KOPT-K1 (cell line): ENCODE data around the gene IRGC.

Source experiments
- H3K27ac ChIP-seq: fragments of 200-600 bp; sonication (generic); 2 replicates; pipeline ENCODE4 v1.5.1; 2016; ENCODE audit warnings: antibody characterized with exemption, mild to moderate bottlenecking, low read depth, low read length; ENCODE audit not compliant: poor library complexity, severe bottlenecking
- H3K36me3 ChIP-seq: fragments of 200-600 bp; sonication (generic); 2 replicates; pipeline ENCODE4 v1.5.1; 2017; ENCODE audit warnings: antibody characterized with exemption, mild to moderate bottlenecking, low read length, moderate library complexity; ENCODE audit not compliant: insufficient read depth
- H3K9me3 ChIP-seq: fragments of 200-600 bp; sonication (generic); 2 replicates; pipeline ENCODE4 v1.5.1; 2017; ENCODE audit warnings: antibody characterized with exemption, low read length, mild to moderate bottlenecking; ENCODE audit not compliant: insufficient read depth, poor library complexity, severe bottlenecking

Gene IRGC

DNA sequence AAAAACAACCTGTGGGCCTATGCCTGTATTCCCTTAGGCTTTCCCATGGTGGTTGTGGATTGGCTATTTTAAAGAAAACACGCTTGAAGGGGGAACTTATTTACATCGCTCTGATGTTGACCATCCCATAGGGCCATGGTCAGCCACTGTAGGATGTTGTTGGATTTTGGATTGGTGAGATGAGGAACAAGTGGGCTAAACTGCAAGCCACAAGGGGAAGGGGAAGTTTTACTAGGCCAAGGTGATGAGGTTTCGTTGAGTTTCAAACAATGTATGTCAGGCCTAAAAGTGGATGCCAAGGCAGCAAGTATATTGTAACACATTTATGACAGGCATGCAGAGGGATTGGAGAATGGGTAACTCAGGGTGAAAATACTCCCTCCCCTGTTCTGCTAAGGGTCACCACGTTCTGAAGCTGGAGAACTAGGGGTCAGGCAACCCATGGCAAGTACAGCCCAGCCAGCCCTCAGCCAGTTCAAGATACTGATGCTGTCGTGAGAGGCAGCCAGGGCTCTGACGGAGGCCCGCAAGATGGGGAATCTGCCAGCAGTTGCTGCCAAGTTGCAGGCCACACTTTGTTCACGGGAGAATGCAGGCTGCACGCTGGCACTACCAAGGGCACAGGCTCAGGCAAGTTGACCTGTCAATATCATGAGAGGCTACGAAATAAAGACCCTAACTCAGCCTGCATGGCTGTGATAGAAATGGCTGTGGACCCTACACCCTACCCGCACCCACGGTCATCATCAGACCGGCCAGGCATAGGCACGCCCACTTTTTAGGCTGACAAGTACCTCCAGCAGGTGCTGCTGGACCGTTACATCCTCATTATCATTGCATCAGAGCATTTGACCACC, 11.1 kb downstream of the IRGC start:
- Histone ChIP-seq H3K9me3 (no peaks in the 10 kb centered on the region), H3K27ac (no peak overlapping the region), H3K36me3 (peaks cover 43% of the 10 kb centered on the region)

DNA sequence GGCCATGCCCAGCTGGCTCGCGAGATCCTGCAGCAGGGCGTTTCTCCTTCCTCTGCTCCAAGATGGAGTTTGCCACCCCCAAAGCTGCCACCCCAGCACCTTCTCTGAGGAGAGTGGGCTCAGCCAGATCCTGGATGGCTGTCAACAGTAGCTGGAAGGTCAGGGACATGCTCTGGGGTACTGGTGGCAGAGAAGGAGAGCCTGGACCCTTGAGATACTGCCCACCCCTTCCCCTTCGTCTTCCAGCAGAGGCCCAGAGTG, 11.6 kb downstream of the IRGC start:
- Histone ChIP-seq H3K9me3 (no peaks in the 10 kb centered on the region), H3K36me3 (peaks cover 48% of the 10 kb centered on the region), H3K27ac (no peak overlapping the region)

DNA sequence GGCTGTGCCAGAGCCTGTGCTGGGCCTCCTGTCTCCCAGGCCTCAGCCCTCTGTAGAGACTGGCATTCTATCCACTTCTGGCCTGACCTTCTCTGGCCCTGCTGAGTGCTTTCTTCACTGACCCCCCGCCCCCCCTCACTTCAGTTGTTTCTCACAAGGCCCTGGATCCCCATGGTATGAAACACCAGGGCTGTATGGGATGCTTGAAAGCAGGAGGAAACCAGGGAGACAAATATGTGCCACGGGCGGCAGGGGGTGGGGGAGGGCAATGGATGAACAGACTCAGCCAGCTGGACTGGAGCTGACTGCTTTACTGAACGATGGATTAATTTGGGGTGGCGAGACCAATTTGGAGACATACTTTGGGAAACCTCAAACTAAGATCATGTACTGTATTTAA, 14.0 kb downstream of the IRGC start:
- H3K9me3 ChIP-seq: no peaks in the 10 kb centered on the region
- H3K27ac ChIP-seq: no peak overlapping the region
- peaks cover 72% of the 10 kb centered on the region for H3K36me3 ChIP-seq

DNA sequence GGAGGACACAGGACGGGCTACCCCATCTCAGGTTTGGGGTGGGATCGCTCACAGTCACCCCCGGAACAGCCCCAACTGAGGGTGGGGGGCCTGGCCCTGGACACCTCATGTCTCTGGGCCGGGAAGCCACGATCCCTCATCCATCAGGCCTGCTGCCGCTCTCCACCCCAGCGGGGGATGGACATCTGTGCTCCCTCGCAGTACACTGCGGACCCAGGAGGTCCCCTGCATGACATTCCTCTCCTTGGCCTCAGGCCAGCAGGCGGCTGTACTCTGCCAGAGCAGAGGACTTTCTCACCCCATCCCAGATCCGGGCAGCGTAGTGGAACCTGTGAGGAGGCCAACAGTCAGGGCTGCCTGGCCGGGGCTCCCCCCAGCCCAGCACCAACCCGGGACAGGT, 15.5 kb downstream of the IRGC start:
- Histone ChIP-seq H3K27ac (no peak overlapping the region), H3K9me3 (no peaks in the 10 kb centered on the region), H3K36me3 (peaks cover 86% of the 10 kb centered on the region)

DNA sequence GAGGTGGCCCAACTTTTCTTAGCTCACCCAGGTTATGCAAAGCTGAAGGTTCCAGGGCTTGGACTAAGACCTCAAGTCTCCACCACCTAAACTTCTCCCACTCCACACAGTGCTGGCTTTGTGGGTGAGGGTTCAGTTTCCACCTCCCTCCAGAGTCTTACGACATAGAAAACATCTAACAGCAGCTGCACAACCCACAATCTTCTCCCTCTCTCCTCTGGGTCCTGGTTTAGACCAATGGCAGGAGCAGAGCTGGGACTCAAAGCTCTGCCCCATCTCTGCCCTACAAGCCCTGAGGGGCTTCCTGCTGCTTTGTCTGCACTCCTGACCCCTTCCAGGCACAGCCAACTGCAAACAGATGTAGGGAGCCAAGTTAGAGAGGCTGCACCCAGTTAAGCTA, 16.0 kb downstream of the IRGC start:
- Histone ChIP-seq H3K27ac (no peak overlapping the region), H3K36me3 (peaks cover 91% of the 10 kb centered on the region), H3K9me3 (no peaks in the 10 kb centered on the region)

DNA sequence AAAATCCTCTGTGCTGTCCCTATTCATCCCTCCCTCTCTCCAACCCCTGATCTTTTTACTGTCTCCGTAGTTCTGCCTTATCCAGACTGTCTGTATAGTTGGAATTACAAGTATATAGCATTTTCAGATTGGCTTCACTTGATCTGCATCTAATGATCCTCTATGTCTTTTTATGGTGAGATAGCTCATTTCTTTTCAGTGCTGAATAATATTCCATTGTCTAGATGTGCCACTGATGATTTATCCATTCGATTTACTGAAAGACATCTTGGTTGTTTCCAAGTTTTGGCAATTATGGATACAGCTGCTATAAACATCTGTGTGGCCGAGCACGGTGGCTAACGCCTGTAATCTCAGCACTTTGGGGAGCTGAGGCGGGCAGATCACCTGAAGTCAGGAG, 19.1 kb downstream of the IRGC start:
- no peaks in the 10 kb centered on the region for H3K9me3 ChIP-seq
- H3K36me3 ChIP-seq: peaks cover 99% of the 10 kb centered on the region
- H3K27ac ChIP-seq: no peak overlapping the region

DNA sequence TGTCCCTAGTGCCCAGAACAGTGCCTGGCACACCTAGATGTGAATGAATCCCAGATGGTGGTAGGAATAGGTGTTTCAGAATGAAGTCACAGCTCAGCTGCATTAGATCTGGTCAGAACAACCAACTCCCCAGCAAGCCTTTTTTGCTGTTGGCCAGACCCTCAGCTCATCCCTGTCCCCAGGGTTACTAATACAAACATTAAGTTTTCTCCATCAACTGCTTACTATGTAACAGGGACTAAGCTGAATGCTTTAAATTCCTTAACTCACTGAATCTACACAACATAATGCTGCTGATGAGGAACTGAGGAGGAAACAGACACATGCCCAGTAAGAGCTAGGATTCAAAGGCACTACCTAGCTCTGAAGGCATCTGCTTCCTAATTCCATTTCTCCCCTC, 20.1 kb downstream of the IRGC start:
- Histone ChIP-seq H3K27ac (no peak overlapping the region), H3K36me3 (peaks cover 99% of the 10 kb centered on the region), H3K9me3 (no peaks in the 10 kb centered on the region)

DNA sequence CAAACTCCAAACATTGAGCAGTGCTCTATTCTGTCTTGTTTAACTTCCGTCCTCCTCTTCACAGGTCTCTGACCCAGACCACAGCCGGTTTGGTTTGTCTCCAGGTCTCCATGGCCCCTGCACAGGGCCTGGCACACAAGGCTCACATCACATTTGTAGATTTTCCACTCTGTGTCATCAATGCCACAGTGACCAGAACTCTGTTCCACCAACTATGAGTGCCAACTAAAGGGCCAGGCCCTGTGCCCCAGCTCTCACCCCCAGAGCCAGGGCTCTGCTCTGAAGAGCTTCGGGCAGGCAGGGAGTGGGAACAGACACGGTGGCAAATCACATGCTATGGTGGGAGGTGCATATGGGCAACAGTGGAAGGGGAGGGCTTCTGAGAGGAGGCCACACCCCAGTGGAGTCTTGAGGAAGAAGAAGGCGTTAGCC, 22.9 kb downstream of the IRGC start:
- Histone ChIP-seq H3K27ac (no peak overlapping the region), H3K36me3 (peaks cover 99% of the 10 kb centered on the region), H3K9me3 (no peaks in the 10 kb centered on the region)

DNA sequence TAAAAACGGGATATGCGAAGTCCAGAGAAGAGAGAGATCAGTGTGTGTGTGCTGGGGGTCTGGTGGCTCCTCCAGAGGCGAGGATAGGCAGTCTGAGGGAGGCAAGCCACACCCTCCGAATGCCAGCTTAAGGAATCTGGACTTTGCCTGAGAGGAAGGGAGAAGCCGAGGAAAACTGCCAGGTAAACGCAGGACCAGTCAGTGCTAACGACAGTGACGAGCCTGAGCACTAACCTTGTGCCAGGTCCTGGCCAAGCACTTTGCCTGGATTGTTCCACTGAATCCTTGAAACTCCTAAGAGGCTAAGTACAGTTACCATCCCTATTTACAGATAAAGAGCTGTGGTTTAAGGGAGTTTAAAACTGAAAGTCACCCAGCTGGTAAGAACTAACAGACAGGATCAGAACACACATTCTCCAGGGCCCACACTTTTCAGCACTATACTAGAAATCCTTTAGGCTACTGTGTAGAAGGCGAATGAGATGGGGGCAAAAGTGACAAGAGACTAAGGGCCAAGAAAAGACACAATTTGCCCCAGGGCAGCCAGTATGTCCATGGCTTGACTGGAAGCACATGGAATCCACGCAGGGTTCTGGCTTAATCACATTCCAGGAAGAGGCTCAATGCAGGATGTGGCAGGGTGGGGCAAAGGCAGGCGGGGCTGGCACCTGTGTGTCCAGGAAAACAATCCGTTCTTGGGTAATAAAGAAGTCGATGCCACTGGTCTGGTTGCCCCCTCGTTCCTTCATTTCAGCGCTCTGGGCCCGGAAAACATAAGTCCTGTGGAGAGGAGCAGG, 23.8 kb downstream of the IRGC start:
- H3K27ac ChIP-seq: no peak overlapping the region
- H3K9me3 ChIP-seq: no peaks in the 10 kb centered on the region
- peaks cover 99% of the 10 kb centered on the region for H3K36me3 ChIP-seq

DNA sequence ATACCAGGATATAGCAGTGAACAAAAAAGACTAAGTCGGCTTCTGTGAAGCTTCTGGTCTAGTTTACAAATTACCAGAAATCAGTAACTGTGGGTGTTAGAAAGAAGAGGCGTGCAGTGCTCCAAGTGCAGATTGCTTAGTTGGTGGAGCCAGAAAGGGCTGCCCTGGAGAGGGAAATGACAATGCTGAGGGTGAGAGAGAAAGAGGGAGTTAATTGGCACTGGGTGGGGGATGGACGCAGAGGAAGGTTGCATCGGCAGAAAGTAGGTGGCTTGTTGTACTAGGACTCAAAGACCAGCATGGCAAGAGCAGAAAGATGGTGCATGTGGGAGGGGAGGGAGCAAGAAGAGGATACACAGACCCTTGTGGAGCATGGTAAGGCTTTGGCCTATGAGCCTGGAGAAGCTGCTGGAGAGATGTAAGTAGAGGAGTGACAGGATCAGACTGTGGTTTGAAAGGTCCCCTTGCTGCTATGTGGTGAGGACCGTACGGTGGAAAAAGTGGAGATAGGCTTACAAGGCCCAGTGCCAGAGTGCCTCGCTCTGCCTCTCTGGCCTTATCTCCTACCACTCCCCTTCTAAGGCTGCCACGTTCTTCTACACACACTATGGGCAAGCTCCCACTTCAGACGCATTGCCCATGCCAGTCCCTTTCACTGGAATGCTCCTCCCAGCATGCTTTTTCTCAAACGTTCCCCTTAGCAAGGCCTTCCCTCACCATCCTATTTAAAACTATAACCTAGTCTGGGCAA, 25.4 kb downstream of the IRGC start:
- Histone ChIP-seq H3K36me3 (peaks cover 100% of the 10 kb centered on the region), H3K27ac (no peak overlapping the region), H3K9me3 (no peaks in the 10 kb centered on the region)

DNA sequence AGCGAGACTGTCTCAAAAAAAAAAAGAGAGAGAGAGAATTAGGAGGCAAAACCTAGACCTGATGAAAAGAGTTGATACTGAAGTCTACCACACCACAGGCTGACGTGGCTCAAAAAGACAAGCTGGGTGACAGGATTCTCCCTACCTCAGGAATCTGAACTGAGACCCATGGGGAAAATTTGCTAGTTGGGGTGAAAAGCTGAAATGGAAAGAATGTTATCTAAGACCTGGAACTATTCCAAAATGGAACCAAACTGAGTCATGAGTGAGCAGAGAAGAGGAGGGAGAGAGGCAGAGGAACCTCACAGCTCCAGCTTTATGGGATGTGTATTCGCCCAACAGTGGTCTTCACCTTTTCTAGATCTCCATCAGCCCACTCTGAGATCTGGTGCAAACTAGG, 27.2 kb downstream of the IRGC start:
- no peak overlapping the region for H3K27ac ChIP-seq
- no peaks in the 10 kb centered on the region for H3K9me3 ChIP-seq
- H3K36me3 ChIP-seq: peaks cover 100% of the 10 kb centered on the region

DNA sequence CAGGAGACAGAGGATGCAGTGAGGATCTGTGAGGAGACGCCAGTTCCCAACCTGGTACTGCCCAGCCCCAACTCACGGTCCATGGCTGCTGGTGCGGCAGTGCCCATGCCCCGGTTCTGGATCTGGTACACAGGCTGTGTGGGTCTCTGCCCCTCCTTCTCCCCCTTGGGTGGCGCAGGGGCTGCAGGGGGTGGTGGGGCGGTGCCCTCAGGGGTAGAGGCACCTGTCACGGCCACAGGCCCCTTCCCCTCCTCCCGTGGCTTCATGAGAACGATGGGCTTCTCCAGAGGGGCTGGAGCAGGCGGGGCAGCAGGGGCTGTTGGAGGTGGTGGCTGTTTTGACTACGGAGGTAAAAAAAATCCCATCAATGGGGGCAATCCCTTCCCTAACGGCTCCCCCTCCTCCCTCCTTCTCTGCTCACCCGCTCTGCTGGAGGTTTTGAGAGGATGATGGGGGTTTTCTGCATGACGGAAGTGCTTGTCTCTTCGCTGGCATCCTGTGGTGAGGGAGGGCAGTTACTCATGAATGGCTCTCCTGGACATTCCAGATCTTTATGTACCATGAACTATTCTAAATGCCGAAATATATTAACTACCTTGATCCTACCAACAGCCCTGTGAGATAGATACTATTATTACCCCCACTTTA, 31.8 kb downstream of the IRGC start:
- peaks cover 98% of the 10 kb centered on the region for H3K36me3 ChIP-seq

DNA sequence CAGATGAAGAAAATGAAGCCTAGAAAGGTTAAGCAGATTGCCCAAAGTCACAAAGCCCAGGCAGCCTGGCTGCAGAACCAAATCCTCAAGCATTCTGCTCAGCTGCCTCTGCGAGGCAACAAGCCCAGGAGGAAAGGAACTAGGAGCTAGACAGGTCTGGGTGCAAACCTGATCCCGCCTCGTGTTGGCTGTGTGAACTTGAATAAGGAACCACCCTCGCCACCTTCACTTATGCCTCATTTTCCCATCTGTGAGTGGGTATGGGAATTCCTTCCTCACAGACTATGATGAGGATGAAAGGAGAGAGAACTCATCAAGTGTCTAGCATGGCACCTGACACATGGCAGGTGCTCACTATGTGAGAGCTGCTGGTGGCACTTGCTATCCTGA, 32.3 kb downstream of the IRGC start:
- Histone ChIP-seq H3K27ac (no peak overlapping the region), H3K36me3 (peaks cover 96% of the 10 kb centered on the region), H3K9me3 (no peaks in the 10 kb centered on the region)

More for the DNA sequence above, 31.8 kb downstream of the IRGC start:
- Histone ChIP-seq H3K9me3 (no peaks in the 10 kb centered on the region), H3K27ac (no peak overlapping the region)

DNA sequence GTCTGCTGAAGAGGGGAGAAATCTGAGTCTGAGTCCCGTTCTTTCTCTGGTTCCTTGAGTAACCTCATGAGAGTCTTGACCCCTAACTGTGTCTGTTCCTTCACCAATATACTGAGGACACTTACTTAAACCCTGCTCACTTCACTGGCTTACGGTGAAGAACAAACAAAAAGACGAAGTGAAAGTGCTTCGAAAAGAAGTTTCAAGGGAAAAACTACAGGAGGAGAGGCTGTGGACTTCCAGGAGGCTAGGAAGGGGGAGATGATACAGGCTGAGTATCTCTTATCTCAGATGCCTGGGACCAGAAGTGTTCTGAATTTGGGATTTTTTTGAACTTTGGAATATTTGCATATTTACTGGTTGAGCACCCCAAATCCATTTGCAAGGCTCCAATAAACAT, 32.8 kb downstream of the IRGC start:
- H3K36me3 ChIP-seq: peaks cover 91% of the 10 kb centered on the region

DNA sequence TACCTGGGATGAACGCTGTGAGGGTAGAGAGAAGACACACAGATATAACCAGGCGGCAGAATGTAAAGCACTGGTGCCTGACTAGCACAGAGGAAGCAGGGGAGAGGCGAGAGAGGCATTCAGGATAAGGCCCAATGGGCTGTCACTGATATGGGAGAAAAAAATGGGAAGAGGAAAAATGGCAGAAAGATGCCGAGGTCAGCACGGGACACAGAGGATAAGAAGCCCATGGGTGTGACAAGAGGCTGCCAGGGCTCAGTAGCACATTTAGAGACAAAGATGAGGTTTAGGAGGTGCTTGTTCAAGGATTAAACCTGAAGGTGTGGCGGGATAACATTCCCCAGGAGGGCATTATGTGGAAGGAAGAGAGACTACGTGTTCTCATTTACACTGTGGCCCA, 33.3 kb downstream of the IRGC start:
- no peaks in the 10 kb centered on the region for H3K9me3 ChIP-seq
- H3K36me3 ChIP-seq: peaks cover 87% of the 10 kb centered on the region
- no peak overlapping the region for H3K27ac ChIP-seq

More for the DNA sequence above, 32.8 kb downstream of the IRGC start:
- Histone ChIP-seq H3K9me3 (no peaks in the 10 kb centered on the region), H3K27ac (no peak overlapping the region)
